HUES48 (cell line): ENCODE results near the gene LRRC27.

Experiments
- H3K27ac ChIP-seq: one replicate; pipeline ENCODE4 v1.7.0; 2013; ENCODE audit warnings: low read depth, low read length, inconsistent platforms
- H3K27me3 ChIP-seq: 2 replicates; pipeline ENCODE4 v1.6.1; 2013; ENCODE audit warnings: mild to moderate bottlenecking, low read length; ENCODE audit not compliant: control insufficient read depth, insufficient read depth
- H3K36me3 ChIP-seq: 2 replicates; pipeline ENCODE4 v1.6.1; 2013; ENCODE audit warnings: low read length; ENCODE audit not compliant: control insufficient read depth, insufficient read depth
- H3K4me1 ChIP-seq: 2 replicates; pipeline ENCODE4 v1.6.1; 2013; ENCODE audit warnings: mild to moderate bottlenecking, low read length; ENCODE audit not compliant: control insufficient read depth, insufficient read depth
- H3K4me3 ChIP-seq: 2 replicates; pipeline ENCODE4 v1.5.1; 2013; ENCODE audit warnings: mild to moderate bottlenecking, low read depth, low read length
- H3K9ac ChIP-seq: 2 replicates; pipeline ENCODE4 v1.6.1; 2013; ENCODE audit warnings: mild to moderate bottlenecking, low read depth, low read length, moderate library complexity
- H3K9me3 ChIP-seq: 2 replicates; pipeline ENCODE4 v1.6.1; 2013; ENCODE audit warnings: low read length; ENCODE audit not compliant: control insufficient read depth, insufficient read depth

Gene LRRC27

GRCh38 chr10:132303361-132304115 lies 28.5 kb upstream of the LRRC27 start:
- H3K4me3 ChIP-seq, result no peak overlapping the region
- H3K27me3 ChIP-seq, result peaks cover 29% of the 10 kb centered on the region
- H3K9ac ChIP-seq, result no peak overlapping the region
- H3K4me1 ChIP-seq, result no peaks in the 10 kb centered on the region
- H3K9me3 ChIP-seq, result peaks cover 8% of the 10 kb centered on the region; the same call in 1 of the 2 replicates
- no peaks in the 10 kb centered on the region for H3K36me3 ChIP-seq
- no peak overlapping the region for H3K27ac ChIP-seq

- no peak overlapping the region for H3K4me3 ChIP-seq
- no peaks in the 10 kb centered on the region for H3K4me1 ChIP-seq
- H3K9me3 ChIP-seq, result peaks cover 8% of the 10 kb centered on the region; the same call in 1 of the 2 replicates
- H3K27ac ChIP-seq, result no peak overlapping the region
- H3K27me3 ChIP-seq, result peaks cover 43% of the 10 kb centered on the region
- H3K9ac ChIP-seq, result no peak overlapping the region
- no peaks in the 10 kb centered on the region for H3K36me3 ChIP-seq
Observed at GRCh38 chr10:132304756-132305509, 27.1 kb upstream of the LRRC27 start.

- H3K9me3 ChIP-seq, result peaks cover 8% of the 10 kb centered on the region; the same call in 1 of the 2 replicates
Observed at GRCh38 chr10:132305654-132306342, 26.2 kb upstream of the LRRC27 start.

GRCh38 chr10:132306343-132306685 lies 25.7 kb upstream of the LRRC27 start:
- H3K4me1 ChIP-seq, result no peaks in the 10 kb centered on the region
- peaks cover 8% of the 10 kb centered on the region; the same call in 1 of the 2 replicates for H3K9me3 ChIP-seq
- H3K9ac ChIP-seq, result no peak overlapping the region
- H3K36me3 ChIP-seq, result no peaks in the 10 kb centered on the region
- peaks cover 57% of the 10 kb centered on the region for H3K27me3 ChIP-seq
- no peak overlapping the region for H3K4me3 ChIP-seq
- H3K27ac ChIP-seq, result no peak overlapping the region

More at GRCh38 chr10:132305654-132306342, 26.2 kb upstream of the LRRC27 start:
- Histone ChIP-seq H3K27ac (no peak overlapping the region), H3K27me3 (peaks cover 52% of the 10 kb centered on the region), H3K9ac (no peak overlapping the region), H3K4me1 (no peaks in the 10 kb centered on the region), H3K4me3 (no peak overlapping the region), H3K36me3 (no peaks in the 10 kb centered on the region)

GRCh38 chr10:132306864-132307751 lies 24.9 kb upstream of the LRRC27 start:
- H3K36me3 ChIP-seq, result no peaks in the 10 kb centered on the region
- no peak overlapping the region for H3K27ac ChIP-seq
- H3K27me3 ChIP-seq, result peaks cover 57% of the 10 kb centered on the region
- H3K9ac ChIP-seq, result no peak overlapping the region
- peaks cover 8% of the 10 kb centered on the region; the same call in 1 of the 2 replicates for H3K9me3 ChIP-seq
- peak overlapping the region; percentile 59 for H3K4me3 ChIP-seq
- no peaks in the 10 kb centered on the region for H3K4me1 ChIP-seq

GRCh38 chr10:132307823-132308586 lies 24.0 kb upstream of the LRRC27 start, which contains the start of gene STK32C:
Gene STK32C, minus strand, starts transcription at chr10:132307950. Its CDS starts 117 bp downstream, at chr10:132307833.
- Histone ChIP-seq H3K36me3 (no peaks in the 10 kb centered on the region), H3K9ac (no peak within 1 kb of the TSS), H3K9me3 (peaks cover 8% of the 10 kb centered on the region; the same call in 1 of the 2 replicates), H3K4me3 (peak within 1 kb of the TSS; percentile 85), H3K27ac (no peak within 1 kb of the TSS), H3K4me1 (no peaks in the 10 kb centered on the region), H3K27me3 (peaks cover 57% of the 10 kb centered on the region)

- Histone ChIP-seq H3K36me3 (no peaks in the 10 kb centered on the region), H3K4me3 (peak overlapping the region; percentile 85), H3K9me3 (peaks cover 8% of the 10 kb centered on the region; the same call in 1 of the 2 replicates), H3K27me3 (peaks cover 57% of the 10 kb centered on the region), H3K9ac (no peak overlapping the region), H3K27ac (no peak overlapping the region), H3K4me1 (no peaks in the 10 kb centered on the region)
Observed at GRCh38 chr10:132308587-132309470, 23.2 kb upstream of the LRRC27 start.

GRCh38 chr10:132309471-132309865 lies 22.5 kb upstream of the LRRC27 start:
- no peaks in the 10 kb centered on the region for H3K4me1 ChIP-seq
- no peak overlapping the region for H3K9ac ChIP-seq
- no peaks in the 10 kb centered on the region for H3K36me3 ChIP-seq
- H3K27ac ChIP-seq, result no peak overlapping the region
- no peak overlapping the region for H3K4me3 ChIP-seq
- peaks cover 12% of the 10 kb centered on the region; the same call in 1 of the 2 replicates for H3K9me3 ChIP-seq
- peaks cover 57% of the 10 kb centered on the region for H3K27me3 ChIP-seq

GRCh38 chr10:132309879-132310591 lies 22.0 kb upstream of the LRRC27 start:
- Histone ChIP-seq H3K36me3 (no peaks in the 10 kb centered on the region), H3K9me3 (peaks cover 12% of the 10 kb centered on the region; the same call in 1 of the 2 replicates), H3K27me3 (peaks cover 53% of the 10 kb centered on the region), H3K4me1 (no peaks in the 10 kb centered on the region), H3K9ac (no peak overlapping the region), H3K4me3 (no peak overlapping the region), H3K27ac (no peak overlapping the region)
